OCI-LY1 (cell line): ENCODE measurements around the gene SYP.
"Not testable (repeated sequence)": the region's sequence is repeated elsewhere in the genome, so short reads cannot be mapped to it uniquely, and the experiment has no call there.

Source experiments
- CTCF ChIP-seq: fragments of 200-600 bp; sonication (generic), shearing (Covaris generic); IDR thresholded peaks from 2 replicates; pipeline ENCODE4 v1.5.1; 2017; ENCODE audit warnings: mild to moderate bottlenecking, antibody characterized with exemption, low read length, moderate library complexity, mixed read lengths
- EZH2 ChIP-seq: fragments of 200-600 bp; sonication (generic), shearing (Covaris generic); IDR thresholded peaks from 2 replicates; pipeline ENCODE4 v1.8.0; 2017; ENCODE audit warnings: borderline replicate concordance, mixed run types, mild to moderate bottlenecking, antibody characterized with exemption, low read length, moderate library complexity, mixed read lengths

- not testable (repeated sequence) for TF ChIP-seq CTCF, EZH2
Measured at GRCh38 chrX:49149291-49149690, 50.7 kb downstream of the SYP start.
